NK-92 (cell line): Measurements from ENCODE around the gene HSDL1.

Experiments
- DNase-seq: peaks from one replicate; lab custom pipeline; 2025; ENCODE audit not compliant: unreplicated experiment; lab: John Stamatoyannopoulos, UW

HSDL1 gene

GRCh38 chr16:84176192-84177053, 31.4 kb upstream of the HSDL1 start:
- no peak for DNase-seq

- no peak for DNase-seq
Measured at GRCh38 chr16:84175350-84176081, 30.5 kb upstream of the HSDL1 start.

DNA sequence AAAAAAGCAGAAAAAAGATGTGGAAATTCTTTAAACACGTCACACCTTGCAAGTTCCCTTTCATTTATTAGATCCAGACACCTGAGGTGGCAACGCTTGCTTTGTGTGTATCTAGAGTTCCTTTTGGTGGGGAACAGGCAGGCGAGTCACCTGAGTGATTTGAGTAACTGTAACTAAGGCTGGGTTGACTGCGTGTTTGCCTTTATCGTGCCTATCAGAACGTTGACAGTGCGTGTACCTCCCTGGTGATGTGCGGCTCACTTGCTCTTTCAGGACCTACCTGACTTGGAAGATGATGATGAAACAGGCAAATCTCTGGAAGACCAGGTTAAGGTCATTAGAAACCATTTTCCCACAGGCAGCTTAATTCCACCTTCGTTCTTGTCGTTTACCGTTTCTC, 29.4 kb upstream of the HSDL1 start:
- DNase-seq = no peak

DNA sequence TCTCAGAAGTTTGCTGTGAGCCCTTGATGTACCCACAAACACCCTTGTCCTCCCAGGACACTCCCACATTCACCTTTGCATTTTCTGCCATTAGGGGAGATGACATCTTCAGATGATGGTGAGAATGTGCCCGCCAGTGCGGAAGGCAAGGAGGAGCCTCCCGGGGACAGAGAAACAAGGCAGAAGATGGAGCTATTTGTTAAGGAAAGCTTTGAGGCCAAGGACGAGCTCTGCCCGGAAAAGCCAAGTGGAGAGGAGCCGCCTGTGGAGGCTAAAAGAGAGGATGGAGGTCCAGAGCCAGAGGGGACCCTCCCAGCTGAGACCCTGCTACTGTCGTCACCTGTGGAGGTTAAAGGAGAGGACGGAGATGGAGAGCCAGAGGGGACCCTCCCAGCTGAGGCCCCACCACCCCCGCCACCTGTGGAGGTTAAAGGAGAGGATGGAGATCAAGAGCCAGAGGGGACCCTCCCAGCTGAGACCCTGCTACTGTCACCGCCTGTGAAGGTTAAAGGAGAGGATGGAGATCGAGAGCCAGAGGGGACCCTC, 24.9 kb upstream of the HSDL1 start:
- no peak for DNase-seq

DNA sequence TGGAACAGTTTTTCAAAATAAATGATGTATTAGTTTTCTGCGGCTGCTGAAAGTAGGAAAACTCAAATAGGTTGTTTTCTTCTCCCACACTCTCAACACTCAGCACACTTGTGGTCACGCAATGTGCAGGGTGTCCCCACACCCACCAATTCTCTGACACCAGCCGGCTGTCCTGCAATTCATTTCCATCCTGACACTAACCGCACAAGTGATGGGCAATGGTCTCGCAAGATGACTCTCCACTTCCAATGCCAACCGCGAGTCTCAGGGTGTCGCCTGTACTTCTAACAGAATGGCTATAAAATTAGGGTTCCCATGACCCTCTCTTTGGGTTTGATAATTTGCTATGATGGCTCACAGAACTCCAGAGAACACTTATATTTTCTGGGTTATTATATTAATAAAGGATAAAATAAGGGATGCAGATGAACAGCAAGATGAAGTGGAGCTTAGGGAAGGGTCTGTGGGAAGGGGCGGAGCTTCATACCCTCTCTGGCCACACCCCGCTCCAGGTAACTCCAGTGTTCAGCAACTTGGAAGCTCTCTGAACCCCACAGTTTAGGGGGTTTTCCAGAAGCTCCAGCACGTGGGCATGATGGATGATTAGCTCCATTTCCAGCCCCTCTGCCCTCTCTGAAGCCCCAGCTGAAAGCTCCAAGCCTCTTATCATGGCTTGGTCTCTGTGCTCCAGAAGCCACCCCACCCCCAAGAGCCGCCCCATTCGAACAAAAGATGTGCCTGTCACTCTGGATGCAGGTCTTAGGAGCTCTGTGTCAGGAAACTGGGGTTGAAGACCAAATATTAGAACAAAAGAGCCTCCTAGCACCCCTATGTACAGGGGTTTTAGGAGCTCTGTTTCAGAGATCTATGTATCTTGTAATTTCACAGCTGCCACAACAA, 22.1 kb upstream of the HSDL1 start:
- DNase-seq = no peak

GRCh38 chr16:84165746-84166145, 20.8 kb upstream of the HSDL1 start:
- no peak for DNase-seq

- DNase-seq = no peak
Measured at GRCh38 chr16:84161801-84162200, 16.8 kb upstream of the HSDL1 start.

- DNase-seq = no peak
Measured at GRCh38 chr16:84161037-84161436, 16.1 kb upstream of the HSDL1 start.

DNA sequence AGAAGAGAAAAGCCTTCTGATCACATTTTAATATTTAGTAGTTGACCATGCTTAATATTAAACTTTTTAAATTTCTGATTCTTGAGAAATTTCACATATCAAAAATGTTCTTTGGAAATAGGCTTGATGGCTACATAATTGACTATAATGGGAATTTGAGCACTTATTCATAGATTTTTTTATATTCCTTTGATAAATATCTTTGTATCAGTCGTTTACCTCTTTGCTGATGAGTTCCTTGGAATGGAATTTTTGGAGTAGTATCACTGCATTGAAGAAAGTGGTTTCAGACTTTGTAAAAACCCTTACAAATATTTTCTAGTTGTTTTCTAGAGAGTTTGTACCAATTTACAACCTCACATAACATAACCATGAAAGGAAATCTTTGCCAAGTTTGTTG, 14.8 kb upstream of the HSDL1 start:
- DNase-seq = no peak

GRCh38 chr16:84159007-84159406, 14.0 kb upstream of the HSDL1 start:
- DNase-seq = no peak

GRCh38 chr16:84156342-84156784, 11.4 kb upstream of the HSDL1 start:
- no peak for DNase-seq

GRCh38 chr16:84155771-84156170, 10.8 kb upstream of the HSDL1 start:
- no peak for DNase-seq

GRCh38 chr16:84155226-84155625, 10.2 kb upstream of the HSDL1 start:
- DNase-seq = no peak

DNA sequence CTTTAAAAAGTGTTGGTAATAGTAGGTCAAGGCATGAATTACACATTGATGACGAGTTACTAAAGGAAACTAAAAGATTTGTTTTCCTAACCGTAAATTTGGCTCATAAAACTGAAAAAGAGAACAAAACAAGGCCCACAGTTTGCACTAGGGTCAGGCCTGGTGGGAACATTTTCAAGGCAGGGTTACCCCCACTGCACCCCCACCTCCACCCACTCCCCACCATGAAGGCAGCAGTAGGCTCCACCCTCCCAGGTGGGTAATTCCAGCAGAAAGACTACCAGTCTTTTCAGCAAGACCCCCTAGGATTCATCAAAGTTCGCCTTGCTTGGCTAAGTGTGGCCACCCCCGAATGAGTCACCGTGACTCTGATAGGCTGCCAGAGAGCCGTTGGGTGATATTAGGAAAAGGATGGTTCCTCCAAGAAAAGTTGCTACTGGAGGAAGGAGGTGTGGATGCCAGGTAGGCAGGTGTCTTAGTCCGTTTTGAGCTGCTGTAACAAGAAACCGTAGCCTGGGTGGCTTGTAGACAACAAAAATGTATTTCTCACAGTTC, 8.8 kb upstream of the HSDL1 start:
- DNase-seq = no peak

DNA sequence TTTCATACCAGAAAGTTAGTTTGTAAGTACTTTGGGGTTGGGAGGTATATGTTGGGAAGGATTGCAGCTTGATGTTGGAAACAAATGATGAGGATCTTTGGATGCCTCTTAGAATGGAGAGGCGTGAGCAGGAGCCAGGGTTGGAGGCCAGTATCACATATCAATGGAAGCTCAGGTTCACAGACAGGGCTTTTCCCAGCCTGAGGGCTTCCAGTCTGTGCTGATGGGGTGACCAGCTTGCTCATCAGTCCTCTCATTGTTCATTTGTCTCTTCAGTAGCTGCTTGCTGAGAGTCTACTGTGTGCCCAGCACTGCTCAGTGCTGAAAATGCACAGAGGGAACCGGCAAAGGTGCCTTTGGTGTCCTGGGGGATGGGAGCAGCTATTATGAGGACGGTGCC, 5.9 kb upstream of the HSDL1 start:
- DNase-seq = no peak

- no peak for DNase-seq
Measured at GRCh38 chr16:84144209-84144858, 643 bp downstream of the HSDL1 start.

GRCh38 chr16:84143784-84144199, 1.2 kb downstream of the HSDL1 start:
- no peak for DNase-seq

GRCh38 chr16:84143081-84143480, 1.9 kb downstream of the HSDL1 start:
- DNase-seq = no peak

- DNase-seq = no peak
Measured at GRCh38 chr16:84141143-84141670, 3.8 kb downstream of the HSDL1 start.
